Measurements from ENCODE around the gene DAPK3.
A peak's percentile ranks its signal among the peaks of the same experiment; 100 is the strongest.

Gene DAPK3

GRCh38 chr19:3919793-3920192, 51.1 kb downstream of the DAPK3 start:
- H3K27me3 ChIP-seq (ENCODE audit: insufficient read depth, low read depth, severe bottlenecking), result no peaks in the 10 kb centered on the region
- peaks cover 5% of the 10 kb centered on the region for H3K9me3 ChIP-seq (ENCODE audit: severe bottlenecking)
- H3K4me3 ChIP-seq (ENCODE audit: low read depth, low read length), result no peak overlapping the region
- no peak for DNase-seq
- H3K36me3 ChIP-seq, result peaks cover 80% of the 10 kb centered on the region
- TF ChIP-seq, protein P1, sequence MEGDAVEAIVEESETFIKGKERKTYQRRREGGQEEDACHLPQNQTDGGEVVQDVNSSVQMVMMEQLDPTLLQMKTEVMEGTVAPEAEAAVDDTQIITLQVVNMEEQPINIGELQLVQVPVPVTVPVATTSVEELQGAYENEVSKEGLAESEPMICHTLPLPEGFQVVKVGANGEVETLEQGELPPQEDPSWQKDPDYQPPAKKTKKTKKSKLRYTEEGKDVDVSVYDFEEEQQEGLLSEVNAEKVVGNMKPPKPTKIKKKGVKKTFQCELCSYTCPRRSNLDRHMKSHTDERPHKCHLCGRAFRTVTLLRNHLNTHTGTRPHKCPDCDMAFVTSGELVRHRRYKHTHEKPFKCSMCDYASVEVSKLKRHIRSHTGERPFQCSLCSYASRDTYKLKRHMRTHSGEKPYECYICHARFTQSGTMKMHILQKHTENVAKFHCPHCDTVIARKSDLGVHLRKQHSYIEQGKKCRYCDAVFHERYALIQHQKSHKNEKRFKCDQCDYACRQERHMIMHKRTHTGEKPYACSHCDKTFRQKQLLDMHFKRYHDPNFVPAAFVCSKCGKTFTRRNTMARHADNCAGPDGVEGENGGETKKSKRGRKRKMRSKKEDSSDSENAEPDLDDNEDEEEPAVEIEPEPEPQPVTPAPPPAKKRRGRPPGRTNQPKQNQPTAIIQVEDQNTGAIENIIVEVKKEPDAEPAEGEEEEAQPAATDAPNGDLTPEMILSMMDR (IDR thresholded peaks at IDR 0.05; ENCODE audit: low read depth, low read length), result no peak
- H3K27ac ChIP-seq, result no peak overlapping the region

GRCh38 chr19:3916033-3916432, 54.9 kb downstream of the DAPK3 start:
- no peak for DNase-seq
- H3K36me3 ChIP-seq, result peaks cover 73% of the 10 kb centered on the region
- TF ChIP-seq, protein P1 (IDR thresholded peaks at IDR 0.05; ENCODE audit: low read depth, low read length), result no peak
- H3K27me3 ChIP-seq (ENCODE audit: insufficient read depth, low read depth, severe bottlenecking), result no peaks in the 10 kb centered on the region
- no peak overlapping the region for H3K27ac ChIP-seq
- H3K9me3 ChIP-seq (ENCODE audit: severe bottlenecking), result peaks cover 3% of the 10 kb centered on the region
- H3K4me3 ChIP-seq (ENCODE audit: low read depth, low read length), result no peak overlapping the region

DNA sequence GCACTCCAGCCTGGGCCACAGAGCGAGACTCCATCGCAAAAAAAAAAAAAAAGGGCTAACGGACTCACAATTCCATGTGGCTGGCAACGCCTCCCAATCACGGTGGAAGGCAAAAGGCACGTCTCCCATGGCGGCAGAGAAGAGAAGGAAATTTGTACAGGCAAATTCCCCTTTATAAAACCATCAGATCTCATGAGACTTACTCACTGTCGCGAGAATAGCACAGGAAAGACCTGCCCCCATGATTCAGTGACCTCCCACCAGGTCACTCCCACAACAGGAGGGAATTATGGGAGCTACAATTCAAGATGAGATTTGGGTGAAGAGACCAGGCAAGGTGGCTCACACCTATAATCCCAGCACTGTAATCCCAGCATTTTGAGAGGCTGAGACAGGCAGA, 56.7 kb downstream of the DAPK3 start:
- DNase-seq, result peak; percentile 19
- H3K27me3 ChIP-seq (ENCODE audit: insufficient read depth, low read depth, severe bottlenecking), result no peaks in the 10 kb centered on the region
- TF ChIP-seq, protein P1 (IDR thresholded peaks at IDR 0.05; ENCODE audit: low read depth, low read length), result no peak
- H3K4me3 ChIP-seq (ENCODE audit: low read depth, low read length), result no peak overlapping the region
- peaks cover 74% of the 10 kb centered on the region for H3K36me3 ChIP-seq
- H3K9me3 ChIP-seq (ENCODE audit: severe bottlenecking), result peaks cover 16% of the 10 kb centered on the region
- H3K27ac ChIP-seq, result no peak overlapping the region

DNA sequence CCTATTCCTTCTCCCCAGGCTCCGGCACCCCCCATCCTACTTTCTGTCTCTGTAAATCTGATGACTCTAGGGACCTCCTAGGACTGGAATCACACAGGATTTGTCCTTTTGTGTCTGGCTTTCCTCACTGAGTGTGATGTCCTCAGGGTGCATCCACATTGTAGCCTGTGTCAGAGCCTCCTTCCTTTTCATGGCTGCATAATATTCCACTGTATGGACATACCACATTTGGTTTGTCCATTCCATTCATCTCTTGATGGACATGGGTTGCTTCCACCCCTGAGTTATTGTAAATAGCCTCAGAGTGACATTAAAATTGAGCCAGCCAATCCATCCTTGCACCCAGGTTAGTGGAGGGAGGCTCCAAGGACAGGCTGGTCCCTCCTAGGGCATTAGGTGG, 60.8 kb downstream of the DAPK3 start:
- no peaks in the 10 kb centered on the region for H3K27me3 ChIP-seq (ENCODE audit: insufficient read depth, low read depth, severe bottlenecking)
- TF ChIP-seq, protein P1 (IDR thresholded peaks at IDR 0.05; ENCODE audit: low read depth, low read length), result no peak

More for the DNA sequence above, 60.8 kb downstream of the DAPK3 start:
- Histone ChIP-seq H3K4me3 (ENCODE audit: low read depth, low read length) (no peak overlapping the region), H3K36me3 (peaks cover 71% of the 10 kb centered on the region), H3K27ac (no peak overlapping the region), H3K9me3 (ENCODE audit: severe bottlenecking) (peaks cover 16% of the 10 kb centered on the region)
- no peak for DNase-seq

Measured in WERI-Rb-1 (cell line).